ENCODE data around the gene PSMC4. TPM values are rescaled to one million over a fixed set of nuclear protein-coding genes. Genes with fewer than 3 reads are reported as not detected.
"Not testable (repeated sequence)": the region's sequence is repeated elsewhere in the genome, so short reads cannot be mapped to it uniquely, and the experiment has no call there.

PSMC4 gene
- total and polyA plus RNA-seq, 7 donors: 52.9 to 95.7 (median 74.6) TPM

DNA sequence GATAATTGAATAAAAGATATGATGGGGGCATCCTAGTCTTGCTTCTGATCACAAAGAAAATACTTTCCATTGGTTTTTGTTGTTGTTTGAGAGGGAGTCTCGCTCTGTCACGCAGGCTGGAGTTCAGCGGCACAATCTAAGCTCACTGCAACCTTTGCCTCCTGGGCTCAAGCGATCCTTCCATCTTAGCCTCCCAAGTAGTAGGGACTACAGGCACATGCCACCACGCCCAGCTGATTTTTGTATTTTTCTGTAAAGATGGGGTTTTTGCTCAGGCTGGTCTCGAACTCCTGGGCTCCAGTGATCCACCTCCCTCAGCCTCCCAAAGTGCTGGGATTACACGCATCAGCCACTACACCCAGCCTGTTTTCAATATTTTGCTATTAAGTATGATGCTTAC is 17.1 kb upstream of the PSMC4 start:
- H3K9me3 ChIP-seq: no peaks in the 10 kb centered on the region
- H3K27ac ChIP-seq: no peak overlapping the region
- TF ChIP-seq POLR2A (IDR thresholded peaks at IDR 0.05) (no peak), POLR2AphosphoS5 (IDR thresholded peaks at IDR 0.05) (no peak), EP300 (IDR thresholded peaks at IDR 0.05) (no peak)
- TF ChIP-seq, protein P1, sequence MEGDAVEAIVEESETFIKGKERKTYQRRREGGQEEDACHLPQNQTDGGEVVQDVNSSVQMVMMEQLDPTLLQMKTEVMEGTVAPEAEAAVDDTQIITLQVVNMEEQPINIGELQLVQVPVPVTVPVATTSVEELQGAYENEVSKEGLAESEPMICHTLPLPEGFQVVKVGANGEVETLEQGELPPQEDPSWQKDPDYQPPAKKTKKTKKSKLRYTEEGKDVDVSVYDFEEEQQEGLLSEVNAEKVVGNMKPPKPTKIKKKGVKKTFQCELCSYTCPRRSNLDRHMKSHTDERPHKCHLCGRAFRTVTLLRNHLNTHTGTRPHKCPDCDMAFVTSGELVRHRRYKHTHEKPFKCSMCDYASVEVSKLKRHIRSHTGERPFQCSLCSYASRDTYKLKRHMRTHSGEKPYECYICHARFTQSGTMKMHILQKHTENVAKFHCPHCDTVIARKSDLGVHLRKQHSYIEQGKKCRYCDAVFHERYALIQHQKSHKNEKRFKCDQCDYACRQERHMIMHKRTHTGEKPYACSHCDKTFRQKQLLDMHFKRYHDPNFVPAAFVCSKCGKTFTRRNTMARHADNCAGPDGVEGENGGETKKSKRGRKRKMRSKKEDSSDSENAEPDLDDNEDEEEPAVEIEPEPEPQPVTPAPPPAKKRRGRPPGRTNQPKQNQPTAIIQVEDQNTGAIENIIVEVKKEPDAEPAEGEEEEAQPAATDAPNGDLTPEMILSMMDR (IDR thresholded peaks at IDR 0.05): no peak
- intact Hi-C loops (cut with DNase I): no loop called here
- H3K27me3 ChIP-seq: no peaks in the 10 kb centered on the region
- DNase-seq: no peak
- 79 to 95% methylated on average over 7 of the region's 7 CpGs for WGBS, 2 donors
- no peaks in the 10 kb centered on the region for H3K4me1 ChIP-seq
- H3K36me3 ChIP-seq: no peaks in the 10 kb centered on the region
- no peak overlapping the region for H3K4me3 ChIP-seq

DNA sequence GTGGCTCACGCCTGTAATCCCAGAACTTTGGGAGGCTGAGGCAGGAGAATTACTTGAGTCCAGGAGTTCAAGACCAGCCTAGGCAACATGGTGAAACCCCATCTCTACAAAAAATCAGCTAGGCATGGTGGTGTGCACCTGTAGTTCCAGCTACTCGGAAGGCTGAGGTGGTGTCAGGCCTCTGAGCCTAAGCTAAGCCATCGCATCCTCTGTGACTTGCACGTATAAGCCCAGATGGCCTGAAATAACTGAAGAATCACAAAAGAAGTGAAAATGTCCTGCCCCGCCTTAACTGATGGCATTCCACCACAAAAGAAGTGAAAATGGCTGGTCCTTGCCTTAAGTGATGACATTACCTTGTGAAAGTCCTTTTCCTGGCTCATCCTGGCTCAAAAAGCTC is 13.1 kb upstream of the PSMC4 start:
- H3K36me3 ChIP-seq; H3K9me3 ChIP-seq; H3K4me3 ChIP-seq; H3K27me3 ChIP-seq; DNase-seq; intact Hi-C loops (cut with DNase I); H3K4me1 ChIP-seq; H3K27ac ChIP-seq: not testable (repeated sequence)
- WGBS, 2 donors: 79 to 91% methylated on average over 5 of the region's 5 CpGs

DNA sequence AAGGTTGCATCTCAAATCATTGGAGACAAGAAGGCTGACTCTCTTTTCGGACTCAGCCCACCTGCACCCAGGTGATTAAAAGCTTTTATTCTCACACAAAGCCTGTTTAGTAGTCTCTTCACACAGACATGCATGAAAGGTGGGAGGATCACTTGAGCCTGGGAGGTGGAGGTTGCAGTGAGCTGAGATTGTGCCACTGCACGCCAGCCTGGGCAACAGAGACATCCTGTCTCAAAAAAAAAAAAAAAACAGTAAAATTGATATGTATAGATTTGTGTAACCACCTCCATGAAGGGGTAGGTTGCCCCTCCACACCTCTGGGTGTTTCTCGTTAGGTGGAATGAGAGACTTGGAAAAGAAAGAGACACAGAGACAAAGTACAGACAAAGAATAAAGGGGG is 12.0 kb upstream of the PSMC4 start:
- H3K36me3 ChIP-seq; H3K4me1 ChIP-seq; H3K4me3 ChIP-seq; H3K9me3 ChIP-seq; H3K27ac ChIP-seq; intact Hi-C loops (cut with DNase I); H3K27me3 ChIP-seq; DNase-seq: not testable (repeated sequence)
- 69 to 92% methylated on average over 3 of the region's 3 CpGs for WGBS, 2 donors

DNA sequence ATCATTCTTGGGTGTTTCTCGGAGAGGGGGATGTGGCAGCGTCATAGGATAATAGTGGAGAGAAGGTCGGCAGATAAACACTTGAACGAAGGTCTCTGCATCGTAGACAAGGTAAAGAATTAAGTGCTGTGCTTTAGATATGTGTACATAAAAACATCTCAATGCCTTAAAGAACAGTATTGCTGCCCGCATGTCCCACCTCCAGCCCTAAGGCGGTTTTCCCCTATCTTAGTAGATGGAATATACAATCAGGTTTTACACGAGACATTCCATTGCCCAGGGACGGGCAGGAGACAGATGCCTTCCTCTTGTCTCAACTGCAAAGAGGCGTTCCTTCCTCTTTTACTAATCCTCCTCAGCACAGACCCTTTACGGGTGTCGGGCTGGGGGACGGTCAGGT is 11.6 kb upstream of the PSMC4 start:
- intact Hi-C loops (cut with DNase I); H3K4me1 ChIP-seq; H3K9me3 ChIP-seq; H3K4me3 ChIP-seq; DNase-seq; H3K36me3 ChIP-seq; H3K27ac ChIP-seq; H3K27me3 ChIP-seq: not testable (repeated sequence)
- 64 to 86% methylated on average over 9 to 10 of the region's 13 CpGs for WGBS, 2 donors

DNA sequence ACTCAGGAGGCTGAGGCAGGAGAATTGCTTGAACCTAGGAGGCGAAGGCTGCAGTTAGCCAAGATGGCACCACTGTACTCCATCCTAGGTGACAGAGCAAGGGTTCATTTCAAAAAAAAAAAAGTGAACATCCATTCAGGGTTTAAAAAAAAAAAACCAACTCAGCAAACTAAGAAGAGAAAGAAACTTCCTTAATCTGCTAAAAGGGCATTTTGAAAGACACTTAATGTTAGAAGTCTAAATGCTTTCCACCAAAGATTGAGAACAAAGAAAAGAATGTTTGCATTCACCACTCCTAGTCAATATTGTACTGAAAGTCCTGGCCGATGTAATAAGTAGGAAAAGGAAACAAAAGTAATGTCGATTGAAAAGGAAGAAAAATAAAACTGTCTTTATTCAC is 7.1 kb upstream of the PSMC4 start:
- no peaks in the 10 kb centered on the region for H3K27me3 ChIP-seq
- no peaks in the 10 kb centered on the region for H3K4me1 ChIP-seq
- no peak for TF ChIP-seq POLR2AphosphoS5 (IDR thresholded peaks at IDR 0.05)
- intact Hi-C loops (cut with DNase I): no loop called here
- WGBS, 2 donors: 43 to 56% methylated on average over 3 of the region's 3 CpGs
- no peak for DNase-seq
- no peak overlapping the region for H3K27ac ChIP-seq
- H3K9me3 ChIP-seq: no peaks in the 10 kb centered on the region
- H3K36me3 ChIP-seq: no peaks in the 10 kb centered on the region
- no peak overlapping the region for H3K4me3 ChIP-seq

DNA sequence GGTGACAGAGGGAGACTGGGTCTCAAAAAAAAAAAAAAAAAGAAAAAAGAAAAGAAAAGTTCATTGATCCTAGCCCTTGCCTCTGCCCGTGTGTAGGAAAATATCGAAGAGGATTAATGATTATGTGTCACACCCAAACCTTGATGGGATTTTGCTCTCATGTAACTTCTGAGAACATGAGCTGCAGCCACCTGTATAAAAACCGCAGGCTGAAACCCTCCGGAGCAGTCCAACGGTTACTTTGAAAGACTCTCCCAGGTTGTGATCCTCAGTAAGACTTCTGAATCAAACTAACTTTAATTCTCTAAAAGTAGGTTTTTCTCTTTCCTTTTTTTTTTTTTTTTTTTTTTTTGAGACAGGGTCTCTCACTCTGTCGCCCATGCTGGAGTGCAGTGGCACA is 4.3 kb upstream of the PSMC4 start:
- DNase-seq: no peak
- no peaks in the 10 kb centered on the region for H3K9me3 ChIP-seq
- H3K27ac ChIP-seq: no peak overlapping the region
- intact Hi-C loops (cut with DNase I): no loop called here
- no peak overlapping the region for H3K4me3 ChIP-seq
- H3K27me3 ChIP-seq: no peaks in the 10 kb centered on the region
- H3K4me1 ChIP-seq: peaks cover 0 to 16% (median 11%) of the 10 kb centered on the region in 4 donors
- TF ChIP-seq EP300 (IDR thresholded peaks at IDR 0.05) (no peak), POLR2A (IDR thresholded peaks at IDR 0.05) (no peak), POLR2AphosphoS5 (IDR thresholded peaks at IDR 0.05) (no peak)
- TF ChIP-seq, protein P1 (IDR thresholded peaks at IDR 0.05): no peak
- 95 to 96% methylated on average over 6 of the region's 6 CpGs for WGBS, 2 donors
- H3K36me3 ChIP-seq: no peaks in the 10 kb centered on the region

DNA sequence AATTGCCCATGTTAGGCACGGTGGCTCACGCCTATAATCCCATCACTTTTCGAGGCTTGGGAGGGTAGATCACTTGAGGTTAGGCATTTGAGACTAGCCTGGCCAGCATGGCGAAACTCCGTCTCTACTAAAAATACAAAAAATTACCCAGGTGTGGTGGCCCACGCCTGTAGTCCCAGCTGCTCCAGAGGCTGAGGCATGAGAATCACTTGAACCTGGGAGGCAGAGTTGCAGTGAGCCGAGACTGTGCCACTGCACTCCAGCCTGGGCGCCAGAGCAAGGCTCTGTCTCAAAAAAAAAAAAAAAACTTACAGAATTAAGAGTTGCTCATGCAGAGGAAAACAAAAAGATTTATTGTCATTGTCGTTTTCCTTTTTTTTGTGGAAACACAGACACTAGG is 3.4 kb upstream of the PSMC4 start:
- 91% methylated on average over 9 of the region's 9 CpGs for WGBS, 2 donors
- Histone ChIP-seq H3K27me3 (no peaks in the 10 kb centered on the region), H3K36me3 (peaks cover 0 to 4% (median 0%) of the 10 kb centered on the region in 4 donors), H3K27ac (no peak overlapping the region), H3K4me3 (no peak overlapping the region), H3K4me1 (peaks cover 0 to 23% (median 19%) of the 10 kb centered on the region in 4 donors), H3K9me3 (no peaks in the 10 kb centered on the region)
- DNase-seq: no peak
- intact Hi-C loops (cut with DNase I): no loop called here
- TF ChIP-seq, protein P1 (IDR thresholded peaks at IDR 0.05): no peak
- TF ChIP-seq POLR2A (IDR thresholded peaks at IDR 0.05) (no peak), EP300 (IDR thresholded peaks at IDR 0.05) (no peak), POLR2AphosphoS5 (IDR thresholded peaks at IDR 0.05) (no peak)

Measured in sigmoid colon (tissue), 7 donors.